ENCODE data around the gene NUDT16. TPM values are rescaled to one million over a fixed set of nuclear protein-coding genes. Genes with fewer than 3 reads are reported as not detected.

Gene NUDT16
- total RNA-seq, 1 donor from 2014 or later, result 16.4 TPM

GRCh38 chr3:131431754-131432153 lies 50.2 kb downstream of the NUDT16 start:
- Histone ChIP-seq H3K27ac (ENCODE audit: low read depth, low read length) (no peak overlapping the region), H3K79me2 (ENCODE audit: insufficient read depth, low read length) (no peaks in the 10 kb centered on the region), H4K20me1 (ENCODE audit: insufficient read depth, low read length) (no peaks in the 10 kb centered on the region), H3K4me3 (ENCODE audit: insufficient read depth, low read depth, low read length) (no peak overlapping the region), H3K4me1 (ENCODE audit: insufficient read depth, low read length) (no peaks in the 10 kb centered on the region), H3K4me2 (ENCODE audit: low read length) (no peak overlapping the region), H3K36me3 (ENCODE audit: insufficient read depth, low read length) (no peaks in the 10 kb centered on the region), H2AFZ (ENCODE audit: low read depth, low read length) (no peak overlapping the region), H3K9ac (ENCODE audit: low read length) (no peak overlapping the region), H3K27me3 (ENCODE audit: insufficient read depth, low read length) (no peaks in the 10 kb centered on the region), H3K9me3 (ENCODE audit: insufficient read depth, low read depth, low read length) (no peaks in the 10 kb centered on the region)
- TF ChIP-seq CTCF (IDR thresholded peaks at IDR 0.05; ENCODE audit: insufficient read depth, low read depth, low read length) (no peak), EZH2 (IDR thresholded peaks at IDR 0.05; ENCODE audit: insufficient read depth, low read length) (no peak)
- Mint-ChIP-seq H3K4me3 (ENCODE audit: unreplicated experiment) (no peak overlapping the region), H3K4me1 (ENCODE audit: low read depth, unreplicated experiment) (no peaks in the 10 kb centered on the region), H3K27ac (ENCODE audit: unreplicated experiment) (no peak overlapping the region), H3K36me3 (ENCODE audit: low read depth, unreplicated experiment) (no peaks in the 10 kb centered on the region), H3K9me3 (ENCODE audit: unreplicated experiment) (peaks cover 2% of the 10 kb centered on the region), H3K27me3 (ENCODE audit: low read depth, unreplicated experiment) (peaks cover 4% of the 10 kb centered on the region)
- FAIRE-seq, result no peak
- no peak for DNase-seq (ENCODE audit: low read depth)

GRCh38 chr3:131432441-131432840 lies 50.9 kb downstream of the NUDT16 start:
- Mint-ChIP-seq H3K4me3 (ENCODE audit: unreplicated experiment) (no peak overlapping the region), H3K27me3 (ENCODE audit: low read depth, unreplicated experiment) (peaks cover 4% of the 10 kb centered on the region), H3K9me3 (ENCODE audit: unreplicated experiment) (peaks cover 2% of the 10 kb centered on the region), H3K36me3 (ENCODE audit: low read depth, unreplicated experiment) (no peaks in the 10 kb centered on the region), H3K27ac (ENCODE audit: unreplicated experiment) (no peak overlapping the region), H3K4me1 (ENCODE audit: low read depth, unreplicated experiment) (no peaks in the 10 kb centered on the region)
- FAIRE-seq (no peak), DNase-seq (ENCODE audit: low read depth) (no peak)
- Histone ChIP-seq H3K9ac (ENCODE audit: low read length) (no peak overlapping the region), H3K4me1 (ENCODE audit: insufficient read depth, low read length) (no peaks in the 10 kb centered on the region), H3K9me3 (ENCODE audit: insufficient read depth, low read depth, low read length) (no peaks in the 10 kb centered on the region), H2AFZ (ENCODE audit: low read depth, low read length) (no peak overlapping the region), H3K4me3 (ENCODE audit: insufficient read depth, low read depth, low read length) (no peak overlapping the region), H3K27me3 (ENCODE audit: insufficient read depth, low read length) (no peaks in the 10 kb centered on the region), H3K79me2 (ENCODE audit: insufficient read depth, low read length) (no peaks in the 10 kb centered on the region), H4K20me1 (ENCODE audit: insufficient read depth, low read length) (no peaks in the 10 kb centered on the region), H3K36me3 (ENCODE audit: insufficient read depth, low read length) (no peaks in the 10 kb centered on the region), H3K27ac (ENCODE audit: low read depth, low read length) (no peak overlapping the region), H3K4me2 (ENCODE audit: low read length) (no peak overlapping the region)
- TF ChIP-seq CTCF (IDR thresholded peaks at IDR 0.05; ENCODE audit: insufficient read depth, low read depth, low read length) (no peak), EZH2 (IDR thresholded peaks at IDR 0.05; ENCODE audit: insufficient read depth, low read length) (no peak)

GRCh38 chr3:131435000-131435399 lies 53.4 kb downstream of the NUDT16 start:
- Histone ChIP-seq H3K27me3 (ENCODE audit: insufficient read depth, low read length) (no peaks in the 10 kb centered on the region), H3K36me3 (ENCODE audit: insufficient read depth, low read length) (no peaks in the 10 kb centered on the region), H3K9ac (ENCODE audit: low read length) (no peak overlapping the region), H4K20me1 (ENCODE audit: insufficient read depth, low read length) (no peaks in the 10 kb centered on the region), H2AFZ (ENCODE audit: low read depth, low read length) (no peak overlapping the region), H3K4me2 (ENCODE audit: low read length) (no peak overlapping the region), H3K4me1 (ENCODE audit: insufficient read depth, low read length) (no peaks in the 10 kb centered on the region), H3K27ac (ENCODE audit: low read depth, low read length) (no peak overlapping the region), H3K4me3 (ENCODE audit: insufficient read depth, low read depth, low read length) (no peak overlapping the region), H3K9me3 (ENCODE audit: insufficient read depth, low read depth, low read length) (no peaks in the 10 kb centered on the region), H3K79me2 (ENCODE audit: insufficient read depth, low read length) (no peaks in the 10 kb centered on the region)
- Mint-ChIP-seq H3K4me3 (ENCODE audit: unreplicated experiment) (no peak overlapping the region), H3K36me3 (ENCODE audit: low read depth, unreplicated experiment) (no peaks in the 10 kb centered on the region), H3K4me1 (ENCODE audit: low read depth, unreplicated experiment) (no peaks in the 10 kb centered on the region), H3K27me3 (ENCODE audit: low read depth, unreplicated experiment) (peaks cover 1% of the 10 kb centered on the region), H3K9me3 (ENCODE audit: unreplicated experiment) (peaks cover 1% of the 10 kb centered on the region), H3K27ac (ENCODE audit: unreplicated experiment) (no peak overlapping the region)
- DNase-seq (ENCODE audit: low read depth) (no peak), FAIRE-seq (no peak)
- TF ChIP-seq EZH2 (IDR thresholded peaks at IDR 0.05; ENCODE audit: insufficient read depth, low read length), result no peak
- TF ChIP-seq CTCF (IDR thresholded peaks at IDR 0.05; ENCODE audit: insufficient read depth, low read depth, low read length), result no peak

Other genes with a start within 250 kb of the NUDT16 start
- 73.8 and 76.1 TPM in 2 replicates for gene MRPL3, start 121.2 kb downstream of the NUDT16 start, total RNA-seq

Measured in astrocyte (in vitro differentiated cells and primary cell).